SU-DHL-6 (cell line): ENCODE measurements around the gene ATE1.

Source experiments
- H2AFZ ChIP-seq: fragments of 200-600 bp; sonication (generic); 2 replicates; pipeline ENCODE4 v1.6.1; 2014; ENCODE audit warnings: low read depth, mild to moderate bottlenecking, moderate library complexity, mixed read lengths, antibody characterized with exemption, low read length; ENCODE audit not compliant: severe bottlenecking
- H3F3A ChIP-seq: fragments of 200-600 bp; shearing (Covaris generic); 2 replicates; pipeline ENCODE4 v1.6.0; 2016; ENCODE audit warnings: antibody characterized with exemption, mild to moderate bottlenecking; ENCODE audit not compliant: insufficient read depth
- H3K27ac ChIP-seq: fragments of 200-600 bp; sonication (generic); 2 replicates; pipeline ENCODE4 v1.5.1; 2016; ENCODE audit warnings: low read depth, mild to moderate bottlenecking, low read length, moderate library complexity, mixed read lengths
- H3K27me3 ChIP-seq: fragments of 200-600 bp; sonication (generic), shearing (Covaris generic); 2 replicates; pipeline ENCODE4 v1.6.0; 2014; ENCODE audit warnings: mild to moderate bottlenecking, low read length
- H3K36me3 ChIP-seq: fragments of 200-600 bp; sonication (generic); 2 replicates; pipeline ENCODE4 v1.6.1; 2014; ENCODE audit warnings: mild to moderate bottlenecking, low read length, mixed read lengths
- H3K4me2 ChIP-seq: fragments of 300-600, 200-600 bp; shearing (Covaris generic), sonication (generic); 2 replicates; pipeline ENCODE4 v1.6.0; 2014; ENCODE audit warnings: low read length, low read depth, mild to moderate bottlenecking; ENCODE audit not compliant: poor library complexity, severe bottlenecking
- H3K4me3 ChIP-seq: fragments of 200-600 bp; sonication (generic); 2 replicates; pipeline ENCODE4 v1.5.1; 2014; ENCODE audit warnings: antibody characterized with exemption, low read length, mild to moderate bottlenecking, mixed read lengths; ENCODE audit not compliant: insufficient read depth, poor library complexity, severe bottlenecking
- H3K79me2 ChIP-seq: fragments of 200-600 bp; sonication (generic); 2 replicates; pipeline ENCODE4 v1.6.1; 2014; ENCODE audit warnings: mild to moderate bottlenecking, low read length, moderate library complexity; ENCODE audit not compliant: insufficient read depth
- H3K9ac ChIP-seq: fragments of 200-600 bp; sonication (generic); 2 replicates; pipeline ENCODE4 v1.7.0; 2014; ENCODE audit warnings: mild to moderate bottlenecking, low read length
- H3K9me2 ChIP-seq: fragments of 200-600 bp; sonication (generic); replicated peaks from 2 replicates; pipeline ENCODE4 v1.6.1; 2014; ENCODE audit warnings: low read length; ENCODE audit not compliant: insufficient read depth
- H3K9me3 ChIP-seq: fragments of 200-600 bp; sonication (generic); 2 replicates; pipeline ENCODE4 v1.6.1; 2014; ENCODE audit warnings: low read length, mixed read lengths; ENCODE audit not compliant: insufficient read depth
- H4K20me1 ChIP-seq: fragments of 200-600 bp; sonication (generic); 2 replicates; pipeline ENCODE4 v1.6.1; 2014; ENCODE audit warnings: low read depth, mild to moderate bottlenecking, antibody characterized with exemption, low read length, moderate library complexity, mixed read lengths
- CTCF ChIP-seq: fragments of 200-600 bp; sonication (generic); IDR thresholded peaks from one replicate; pipeline ENCODE4 v1.5.1; 2017; ENCODE audit warnings: antibody characterized with exemption, mild to moderate bottlenecking, low read length, moderate library complexity; ENCODE audit not compliant: insufficient read depth, poor library complexity, severe bottlenecking
- EZH2phosphoT487 ChIP-seq: fragments of 200-600 bp; sonication (generic), shearing (Covaris generic); conservative IDR thresholded peaks from 2 replicates; pipeline ENCODE4 v1.6.1; 2018; ENCODE audit warnings: mild to moderate bottlenecking, antibody characterized with exemption, low read length, moderate library complexity, mixed read lengths

Gene ATE1

DNA sequence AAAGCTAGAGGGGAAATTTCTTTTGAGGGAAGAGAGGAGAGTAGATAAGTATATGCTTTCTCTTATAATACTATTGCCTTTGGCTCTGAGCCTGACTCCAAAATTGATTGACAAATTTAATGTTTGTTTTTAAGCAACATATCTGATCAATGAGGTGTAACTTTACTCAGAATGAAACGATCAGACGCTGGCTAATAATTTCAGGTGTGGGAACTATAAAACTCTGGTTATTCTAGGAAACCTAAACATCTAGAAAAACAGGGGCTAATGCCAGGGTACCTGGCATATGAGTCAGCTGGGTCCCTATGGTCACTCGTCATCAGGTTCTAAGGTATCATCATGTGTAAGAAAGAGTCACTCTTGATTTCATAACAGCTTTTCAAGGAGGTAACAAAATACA is 139.7 kb downstream of the ATE1 start:
- Histone ChIP-seq H4K20me1 (no peaks in the 10 kb centered on the region; the same call in 1 of the 2 replicates), H3K4me3 (no peak overlapping the region), H3K9me3 (no peaks in the 10 kb centered on the region), H3K79me2 (no peaks in the 10 kb centered on the region), H3K36me3 (0 out of 2 replicates have a peak, but pooled peaks cover 2% of the 10 kb centered on the region), H2AFZ (no peak overlapping the region), H3K27ac (no peak overlapping the region), H3K4me2 (no peak overlapping the region), H3K27me3 (no peaks in the 10 kb centered on the region), H3F3A (no peaks in the 10 kb centered on the region), H3K9me2 (no peaks in the 10 kb centered on the region), H3K9ac (no peak overlapping the region)
- TF ChIP-seq EZH2phosphoT487 (no peak), CTCF (no peak)

- Histone ChIP-seq H2AFZ (no peak overlapping the region), H3K79me2 (no peaks in the 10 kb centered on the region), H3K36me3 (0 out of 2 replicates have a peak, but pooled peaks cover 2% of the 10 kb centered on the region), H3K9me2 (no peaks in the 10 kb centered on the region), H3K27ac (no peak overlapping the region), H3F3A (no peaks in the 10 kb centered on the region), H4K20me1 (no peaks in the 10 kb centered on the region), H3K4me3 (no peak overlapping the region), H3K9ac (no peak overlapping the region), H3K4me2 (no peak overlapping the region), H3K9me3 (no peaks in the 10 kb centered on the region), H3K27me3 (no peaks in the 10 kb centered on the region)
- TF ChIP-seq CTCF (no peak), EZH2phosphoT487 (no peak)
These were observed 140.7 kb downstream of the ATE1 start for GRCh38 chr10:121787169-121787568.

DNA sequence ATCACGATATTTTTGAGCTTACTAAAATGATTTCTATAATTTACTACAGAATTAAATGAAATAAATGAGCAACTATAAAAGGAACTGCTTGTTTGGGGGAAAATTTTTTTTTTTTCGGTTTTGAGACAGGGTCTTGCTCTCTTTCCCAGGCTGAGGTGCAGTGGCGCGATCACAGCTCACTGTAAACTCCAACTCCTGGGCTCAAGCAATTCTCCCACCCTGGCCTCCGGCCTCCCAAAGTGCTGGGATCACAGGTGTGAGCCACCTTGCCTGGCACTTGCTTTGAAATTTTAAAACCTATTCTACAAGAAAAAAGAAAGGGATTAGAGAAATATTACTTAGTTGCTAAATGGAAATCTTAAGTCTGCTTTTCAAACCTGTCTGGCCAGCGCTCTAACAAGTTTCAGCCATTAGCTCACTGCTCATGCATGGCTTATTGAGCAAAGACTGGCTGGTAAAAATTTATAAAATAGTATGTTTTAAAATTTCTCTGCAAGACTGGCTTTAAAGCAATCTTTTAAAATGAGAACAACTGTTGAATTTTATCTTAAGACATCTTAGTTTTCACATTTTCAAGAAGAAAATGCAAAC is 144.0 kb downstream of the ATE1 start:
- no peak overlapping the region for H3K4me2 ChIP-seq
- H3K9me2 ChIP-seq: no peaks in the 10 kb centered on the region
- no peak overlapping the region for H3K9ac ChIP-seq
- no peaks in the 10 kb centered on the region for H3K36me3 ChIP-seq
- no peaks in the 10 kb centered on the region for H3K9me3 ChIP-seq
- H3K79me2 ChIP-seq: no peaks in the 10 kb centered on the region
- no peaks in the 10 kb centered on the region for H3F3A ChIP-seq
- H3K4me3 ChIP-seq: no peak overlapping the region
- H2AFZ ChIP-seq: no peak overlapping the region
- H4K20me1 ChIP-seq: no peaks in the 10 kb centered on the region
- H3K27me3 ChIP-seq: no peaks in the 10 kb centered on the region
- TF ChIP-seq EZH2phosphoT487: no peak
- TF ChIP-seq CTCF: no peak
- no peak overlapping the region for H3K27ac ChIP-seq
